HG02623 (cell line): ENCODE data around the gene GTPBP3.

ENCODE experiments used
- ATAC-seq: cut with Tn5 transposase; IDR thresholded peaks from one replicate; pipeline ENCODE4 v1.9.1; 2021; ENCODE audit warnings: moderate library complexity; ENCODE audit not compliant: unreplicated experiment

GTPBP3 gene

DNA sequence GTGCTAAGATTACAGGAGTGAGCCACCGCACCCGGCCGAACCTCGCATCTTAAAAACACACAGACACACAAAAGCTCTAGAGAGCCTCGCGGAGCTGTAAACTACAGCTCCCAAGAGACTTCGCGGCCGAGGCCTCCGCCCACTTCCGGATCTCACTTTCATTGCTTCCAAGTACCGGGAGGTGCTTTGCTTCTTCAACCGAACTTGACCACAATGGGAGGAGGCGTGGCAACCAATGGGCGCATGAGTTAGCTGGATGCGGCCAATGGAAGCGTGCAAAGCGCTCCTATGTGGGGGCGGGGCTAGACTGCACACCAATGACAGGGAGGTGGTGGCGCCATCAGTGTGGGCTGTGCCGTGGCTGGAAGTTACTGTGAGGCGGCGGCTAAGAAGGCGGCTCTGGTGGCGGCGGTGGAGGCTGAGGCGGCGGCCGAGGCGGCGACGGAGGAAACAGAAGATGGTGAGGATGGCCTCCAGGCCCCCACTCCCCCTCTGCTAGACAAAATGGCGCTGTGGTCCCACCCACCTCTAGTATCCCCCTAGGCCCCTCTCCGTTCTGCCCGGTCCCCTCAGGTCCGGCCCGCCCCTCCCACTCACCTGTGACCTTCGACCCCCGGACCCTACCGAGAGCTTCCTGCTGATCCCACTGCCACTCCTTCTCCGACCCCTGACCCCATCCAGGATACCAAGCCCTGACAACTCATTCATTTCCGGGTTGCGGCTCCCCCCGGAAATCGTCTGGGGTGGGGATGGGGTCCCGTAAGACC lies 28.0 kb upstream of the GTPBP3 start, which contains the start of gene DDA1:
Gene DDA1 (plus strand): TSS at position 366 of the 767 bp plus-strand sequence. CDS start 92 bp downstream, at position 458.
- peak; percentile 68 for ATAC-seq

DNA sequence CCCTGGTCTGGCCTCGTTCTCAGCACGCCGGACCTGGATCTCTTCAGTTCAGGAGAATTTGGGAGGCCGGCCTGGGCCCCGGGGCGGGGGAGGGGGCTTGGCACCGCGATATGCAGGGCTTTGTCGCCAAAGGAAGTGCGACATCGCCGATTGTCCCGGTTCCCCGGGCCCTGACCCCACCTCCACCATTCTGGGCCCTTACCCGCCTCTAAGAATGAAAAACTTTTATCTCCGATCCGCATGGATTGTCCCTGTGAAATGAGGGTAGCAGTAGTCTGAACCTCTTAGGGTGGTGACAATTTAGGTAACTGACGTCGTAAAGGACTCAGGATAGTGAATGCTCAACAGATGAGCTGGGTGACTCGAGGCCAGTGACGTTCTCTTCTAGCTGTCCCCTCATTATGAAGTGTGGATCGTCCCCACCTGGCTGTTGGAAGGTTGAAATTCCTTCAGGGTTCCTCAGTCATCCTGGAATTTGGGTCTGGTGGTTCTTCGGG lies 27.3 kb upstream of the GTPBP3 start:
- no peak for ATAC-seq

DNA sequence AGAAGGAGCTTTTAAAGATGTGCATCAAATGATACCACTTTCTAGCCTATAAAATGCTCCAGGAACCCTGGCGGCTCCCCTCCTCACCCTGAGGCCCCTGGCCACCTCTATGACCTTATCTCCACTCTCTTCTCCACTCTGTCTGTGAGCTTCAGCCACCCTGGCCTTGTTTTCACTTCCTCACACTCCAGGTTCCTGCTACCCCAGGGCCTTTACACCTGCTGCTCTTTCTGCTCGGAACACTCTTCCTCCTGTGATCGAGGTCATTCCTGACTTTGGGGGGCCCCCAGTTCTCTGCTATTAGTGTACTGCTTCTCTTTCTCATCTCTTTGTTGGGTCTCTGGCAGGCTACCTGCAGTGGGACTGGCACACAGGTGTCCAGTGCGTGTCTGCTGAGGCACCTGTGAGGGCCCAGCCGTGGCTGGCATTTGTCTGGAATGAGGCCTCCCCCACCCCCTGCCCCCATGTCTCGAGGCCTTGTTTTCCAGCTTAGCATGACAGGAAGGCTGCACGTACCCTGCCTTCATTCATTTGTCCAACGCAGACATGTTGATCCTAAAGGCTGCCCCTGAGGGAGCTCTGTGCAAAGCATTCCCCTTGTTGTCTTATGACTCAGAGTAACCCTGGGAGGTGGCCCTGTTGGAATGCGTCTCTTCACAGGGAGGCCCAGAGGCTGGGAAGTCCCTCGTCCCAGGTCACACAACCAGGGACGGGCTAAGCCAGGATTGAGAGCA lies 25.7 kb upstream of the GTPBP3 start:
- ATAC-seq = no peak

DNA sequence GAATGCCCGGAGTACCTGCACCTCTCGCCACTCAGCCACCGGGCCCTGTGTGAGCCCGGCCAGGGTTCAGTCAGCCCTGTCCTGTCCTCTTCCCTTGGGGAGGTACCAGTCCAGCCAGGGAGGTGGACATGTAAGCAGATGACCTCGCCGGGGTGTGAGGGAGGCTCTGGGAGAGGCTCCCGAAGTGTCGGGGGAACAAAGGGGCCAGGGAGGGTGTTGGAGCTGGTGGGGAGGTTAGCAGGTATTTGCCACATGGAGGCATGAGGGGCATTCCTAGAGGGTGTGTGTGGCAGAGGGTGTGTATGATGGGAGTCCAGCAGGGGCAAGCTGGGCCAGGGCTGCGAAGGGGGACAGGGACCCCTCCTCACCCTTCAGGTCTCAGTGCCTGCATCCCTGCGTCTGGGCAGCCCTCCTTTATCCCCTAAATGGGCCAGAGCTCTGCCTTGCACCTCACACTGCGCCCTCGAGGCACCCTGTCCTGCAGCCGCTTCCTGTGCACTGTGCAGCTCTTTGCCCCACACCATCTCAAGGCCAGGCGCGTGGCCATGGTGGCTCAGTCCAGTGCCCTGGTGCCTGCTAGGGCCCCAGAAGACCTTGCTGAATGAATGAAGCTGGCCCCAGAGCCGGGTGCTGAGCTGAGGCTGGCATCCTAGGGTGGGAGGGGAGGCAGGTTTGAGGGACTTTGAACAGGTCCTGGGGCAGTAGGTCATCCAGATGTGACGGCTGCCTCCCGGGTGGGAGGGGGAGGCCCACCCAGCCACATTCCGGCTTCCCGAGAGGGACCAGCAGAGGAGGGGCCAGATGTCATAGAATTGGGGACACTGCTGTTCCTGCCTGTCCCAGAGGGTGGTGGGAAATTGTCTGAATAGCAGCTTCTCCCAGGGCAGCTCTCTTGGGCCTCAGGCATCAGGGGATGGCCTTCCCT lies 24.9 kb upstream of the GTPBP3 start:
- no peak for ATAC-seq

DNA sequence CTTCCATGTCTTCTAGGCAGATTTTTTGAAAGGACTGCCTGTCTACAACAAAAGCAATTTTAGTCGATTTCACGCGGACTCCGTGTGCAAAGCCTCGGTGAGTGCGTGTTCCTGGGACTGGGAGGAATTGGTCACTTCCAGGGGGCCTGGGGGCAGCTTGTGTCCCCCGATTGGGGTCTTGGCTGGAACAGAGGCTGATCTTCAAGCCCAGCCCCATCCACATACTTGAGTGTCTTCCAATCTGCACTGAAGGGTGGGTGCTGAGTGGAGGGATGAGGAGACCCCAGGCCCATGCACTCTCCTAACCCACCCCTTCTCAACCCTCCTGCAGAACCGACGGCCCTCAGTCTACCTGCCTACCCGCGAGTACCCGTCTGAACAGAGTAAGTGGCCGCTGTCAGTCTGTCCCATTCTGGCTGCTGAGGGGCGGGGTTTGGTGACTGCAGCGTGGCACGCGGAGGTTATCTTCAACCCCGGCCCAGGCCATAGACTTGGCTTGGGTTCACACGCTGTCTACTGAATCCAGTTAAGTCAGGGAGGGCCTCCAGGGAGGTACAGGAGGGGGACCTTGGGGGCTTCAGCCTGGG lies 23.3 kb upstream of the GTPBP3 start:
- no peak for ATAC-seq

DNA sequence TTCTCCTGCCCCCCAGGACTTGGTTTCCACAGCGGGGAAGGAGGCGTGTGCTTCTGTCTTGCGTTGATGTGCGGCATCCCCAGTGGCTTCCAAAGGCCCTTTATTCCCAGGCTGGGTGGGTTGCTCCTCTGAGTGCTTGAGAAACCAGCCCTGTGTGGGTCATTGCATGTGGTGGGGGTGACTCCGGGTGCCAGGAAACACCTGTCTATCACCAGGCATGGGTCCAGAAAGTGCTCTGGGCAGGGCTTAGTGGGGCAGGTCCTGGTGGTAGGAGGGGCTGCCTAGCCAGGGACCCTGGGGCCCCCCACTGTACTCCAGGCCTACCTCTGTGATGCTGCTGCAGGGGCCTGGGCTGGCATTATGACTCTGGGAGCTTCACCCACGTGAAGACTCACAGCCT lies 18.4 kb upstream of the GTPBP3 start:
- no peak for ATAC-seq

DNA sequence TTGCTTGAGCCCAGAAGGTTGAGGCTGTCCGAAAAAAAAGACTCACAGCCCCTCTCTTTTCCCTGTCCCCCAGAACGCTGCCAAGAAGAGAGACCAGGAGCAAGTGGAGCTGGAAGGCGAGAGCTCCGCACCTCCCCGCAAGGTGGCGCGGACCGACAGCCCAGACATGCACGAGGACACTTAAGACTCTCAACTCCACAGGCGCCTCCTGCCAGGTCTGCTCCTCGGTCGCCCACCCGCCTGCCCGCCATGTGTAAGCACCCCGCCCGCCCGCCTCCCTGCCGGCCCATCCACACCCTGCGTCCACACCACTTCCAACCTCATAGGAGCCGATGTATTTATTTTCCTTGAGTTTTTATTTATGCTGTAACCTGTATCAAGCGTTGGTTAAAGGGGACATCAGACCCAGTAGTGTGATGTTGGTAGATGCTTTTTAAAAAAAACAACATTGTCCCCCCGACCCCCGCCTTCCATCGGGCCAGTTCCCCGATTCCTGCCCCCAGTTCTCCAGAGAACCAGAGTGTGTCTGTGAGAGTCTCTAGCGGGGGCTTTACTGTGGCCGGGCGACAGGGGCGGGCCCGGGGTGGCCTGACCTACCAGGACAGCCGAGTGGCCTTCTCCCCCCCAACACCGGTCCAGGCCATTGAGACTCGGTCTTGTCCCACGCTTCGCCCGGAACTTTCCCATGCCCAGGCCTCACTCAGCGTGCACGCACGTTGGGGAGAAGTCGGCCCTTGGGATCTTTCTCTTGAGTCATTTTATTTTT lies 17.7 kb upstream of the GTPBP3 start:
- no peak for ATAC-seq

DNA sequence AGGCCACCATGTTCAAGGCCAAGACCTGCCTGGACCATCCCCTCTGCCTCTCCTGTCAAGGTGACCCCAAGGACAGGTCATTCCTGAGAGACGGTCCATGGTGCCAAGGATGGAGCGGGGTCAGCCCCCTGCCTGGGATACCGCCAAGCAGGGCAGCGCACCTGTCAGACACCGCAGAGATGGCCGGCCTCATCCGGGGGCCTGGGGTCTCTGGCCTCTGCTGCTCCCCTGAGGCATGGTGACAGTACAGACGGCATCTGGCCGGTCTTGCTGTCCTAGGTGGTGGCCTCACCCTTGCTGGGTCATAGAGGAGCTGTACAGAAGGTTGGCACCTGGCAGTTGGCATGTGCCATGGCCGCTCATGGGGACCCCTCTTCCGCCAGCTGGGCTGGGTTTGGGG lies 16.9 kb upstream of the GTPBP3 start:
- ATAC-seq = no peak

DNA sequence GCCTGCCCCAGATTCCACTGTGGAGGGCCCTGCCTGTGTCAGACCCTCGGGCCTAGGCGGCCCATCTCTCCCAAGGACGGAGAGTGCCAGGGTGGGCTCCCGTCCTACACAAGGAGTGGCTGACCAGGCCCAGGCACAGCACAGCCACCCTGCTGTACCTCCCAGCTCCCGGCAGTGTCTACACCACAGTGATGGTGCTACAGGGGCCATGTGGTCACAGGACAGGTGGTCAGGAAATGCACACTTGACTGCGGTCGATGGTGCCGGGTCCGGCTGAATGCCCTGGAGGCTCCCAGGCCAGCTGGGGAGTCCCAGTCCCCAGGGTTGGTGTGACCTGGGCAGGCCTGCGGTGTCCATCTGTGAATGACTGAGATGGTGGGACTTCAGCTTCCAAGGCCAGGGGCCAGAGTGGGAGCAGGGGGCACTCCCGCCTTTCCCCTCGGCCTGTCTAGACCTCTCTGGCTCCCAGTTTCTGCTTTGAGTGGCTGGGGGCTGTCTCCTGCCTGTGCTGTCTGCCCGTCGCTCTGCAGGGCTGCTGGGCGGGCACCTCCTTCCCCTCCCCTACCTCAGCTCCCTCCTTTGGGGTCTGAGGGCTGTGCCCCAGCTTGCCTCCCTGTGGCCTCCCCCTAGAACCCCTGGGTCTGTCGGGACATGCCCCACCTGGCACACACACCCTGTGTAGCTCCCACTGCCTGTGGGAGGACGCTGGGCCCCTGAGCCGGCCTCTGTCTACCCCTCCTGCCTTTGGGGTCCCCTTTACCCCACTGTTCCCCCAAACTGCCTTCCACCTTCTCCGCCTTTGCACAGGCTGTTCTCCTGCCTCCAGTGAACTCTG lies 15.5 kb upstream of the GTPBP3 start:
- no peak for ATAC-seq

DNA sequence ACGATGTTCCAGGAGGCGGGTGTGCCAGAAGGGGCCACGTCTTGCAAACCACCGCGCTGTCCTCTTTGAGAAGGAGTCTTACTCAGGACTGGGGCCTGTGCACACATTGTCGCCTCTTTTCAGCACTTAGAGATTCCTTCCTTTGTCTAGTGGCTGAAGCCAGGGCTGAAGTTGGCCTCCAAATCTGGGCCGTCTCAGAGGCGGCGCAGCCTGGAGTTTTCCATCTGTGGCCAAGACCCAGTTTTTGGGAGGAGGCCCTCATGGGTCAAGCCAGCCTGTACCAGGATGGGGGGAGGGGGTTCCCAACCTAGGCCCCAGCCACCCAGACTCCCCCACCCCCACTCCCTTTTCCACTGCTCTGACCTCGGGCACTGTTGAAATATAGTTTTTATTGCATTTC lies 14.5 kb upstream of the GTPBP3 start:
- no peak for ATAC-seq

DNA sequence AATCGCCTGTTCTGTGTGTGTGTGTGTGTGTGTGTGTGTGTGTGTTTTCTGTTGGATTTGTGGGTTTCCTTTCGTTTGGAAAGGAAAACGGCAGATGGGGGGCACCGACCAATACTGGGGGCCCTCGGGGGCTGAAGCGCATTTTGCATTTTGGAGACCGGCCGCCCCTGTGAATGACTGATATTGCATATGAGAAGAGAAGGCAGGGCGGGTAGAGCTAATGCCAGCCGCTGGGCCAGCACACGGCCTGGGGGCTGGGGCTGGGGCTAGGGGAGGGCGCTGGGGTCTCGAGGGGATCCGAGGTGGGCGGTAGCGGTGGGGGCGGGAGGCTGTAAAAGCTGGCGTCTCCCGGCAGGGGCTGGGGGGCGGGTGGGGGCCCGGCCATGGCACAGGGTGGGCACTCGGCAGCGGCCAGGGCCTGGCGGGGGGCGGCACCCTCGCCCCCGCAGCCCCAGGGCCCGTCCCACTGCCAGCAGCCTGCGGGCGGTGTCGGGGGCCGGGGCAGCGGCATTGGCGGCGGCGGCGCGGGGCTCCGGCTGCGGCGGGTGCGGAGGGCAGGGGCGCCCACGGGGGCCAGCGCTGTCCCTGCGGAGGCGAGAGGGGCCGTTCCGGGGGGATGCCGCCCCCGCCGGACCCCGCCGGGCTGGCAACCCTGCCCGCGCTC lies 13.9 kb upstream of the GTPBP3 start:
- ATAC-seq = no peak

DNA sequence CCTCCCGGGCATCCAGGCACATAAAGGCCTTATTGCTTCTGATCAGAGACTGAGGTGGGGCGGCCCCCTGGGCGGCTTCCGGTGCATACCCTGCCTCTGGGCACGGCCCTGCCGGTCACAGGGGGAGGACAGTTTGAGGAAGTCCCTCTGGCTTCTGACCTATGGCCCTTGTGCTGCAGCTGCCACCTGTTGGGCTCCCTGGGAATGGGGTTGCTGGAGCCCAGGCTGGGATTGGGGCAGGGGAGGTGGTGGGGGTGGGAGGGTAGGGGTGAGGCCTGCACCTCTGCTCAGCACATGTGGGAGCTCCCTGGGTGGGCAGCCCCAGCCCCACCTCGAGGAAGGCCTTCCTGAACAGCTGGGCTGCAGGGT lies 13.4 kb upstream of the GTPBP3 start:
- no peak for ATAC-seq

DNA sequence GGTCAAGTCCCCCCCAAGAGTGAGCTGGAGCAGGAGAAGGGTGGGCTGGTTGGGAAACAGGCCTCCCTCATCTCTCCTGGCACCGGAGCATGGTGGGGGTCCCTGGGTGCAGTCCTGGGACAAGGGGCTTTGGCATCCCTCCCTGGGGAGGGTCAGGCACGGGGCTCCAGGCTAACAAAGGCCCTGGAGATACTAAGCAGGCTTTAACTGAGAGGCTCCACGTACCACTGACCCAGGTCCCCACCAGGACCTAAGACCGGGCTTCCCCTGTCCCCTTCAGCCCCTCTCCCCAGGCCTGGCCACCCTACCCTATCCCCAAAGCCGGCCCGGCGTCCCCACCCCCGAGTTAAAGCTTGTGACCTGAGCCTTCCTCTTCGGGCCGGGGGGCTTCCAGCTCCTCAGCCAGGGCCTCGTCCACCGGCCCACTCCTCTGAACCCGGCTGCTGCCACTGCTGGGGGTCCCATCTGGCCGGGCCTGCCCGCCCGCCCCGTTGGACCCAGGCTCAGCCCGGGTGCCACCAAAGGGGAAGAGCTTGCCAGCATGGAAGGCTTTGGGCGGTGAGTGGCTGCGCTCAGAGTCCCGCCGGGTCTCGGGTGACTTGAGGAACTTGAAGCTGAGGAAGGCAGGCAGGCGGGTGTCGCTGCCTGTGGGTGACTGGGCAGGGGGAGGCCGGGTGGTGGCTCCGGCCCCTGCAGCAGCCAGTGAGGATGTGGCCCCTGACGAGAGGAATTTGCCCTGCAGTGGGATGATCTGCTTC lies 12.8 kb upstream of the GTPBP3 start:
- no peak for ATAC-seq

DNA sequence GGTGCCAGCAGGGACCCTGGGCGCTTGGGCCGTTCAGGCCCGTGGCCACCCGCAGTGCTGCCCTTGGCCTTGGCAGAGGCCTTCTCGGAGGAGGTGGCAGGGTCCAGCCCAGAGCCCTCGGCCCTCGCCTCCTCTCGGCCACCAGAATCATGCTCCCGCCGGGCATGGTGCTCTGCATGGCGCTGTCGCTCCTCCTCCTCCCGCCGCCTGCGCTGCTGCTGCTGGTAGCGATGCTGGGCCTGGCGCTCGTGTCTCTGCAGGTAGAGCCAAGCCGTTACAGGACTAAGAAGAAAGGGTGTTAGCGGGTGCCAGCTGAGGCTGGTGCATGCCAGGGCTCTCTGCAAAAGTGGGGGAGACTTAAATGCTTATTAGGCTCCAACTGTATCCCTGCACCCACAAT lies 12.2 kb upstream of the GTPBP3 start:
- no peak for ATAC-seq

DNA sequence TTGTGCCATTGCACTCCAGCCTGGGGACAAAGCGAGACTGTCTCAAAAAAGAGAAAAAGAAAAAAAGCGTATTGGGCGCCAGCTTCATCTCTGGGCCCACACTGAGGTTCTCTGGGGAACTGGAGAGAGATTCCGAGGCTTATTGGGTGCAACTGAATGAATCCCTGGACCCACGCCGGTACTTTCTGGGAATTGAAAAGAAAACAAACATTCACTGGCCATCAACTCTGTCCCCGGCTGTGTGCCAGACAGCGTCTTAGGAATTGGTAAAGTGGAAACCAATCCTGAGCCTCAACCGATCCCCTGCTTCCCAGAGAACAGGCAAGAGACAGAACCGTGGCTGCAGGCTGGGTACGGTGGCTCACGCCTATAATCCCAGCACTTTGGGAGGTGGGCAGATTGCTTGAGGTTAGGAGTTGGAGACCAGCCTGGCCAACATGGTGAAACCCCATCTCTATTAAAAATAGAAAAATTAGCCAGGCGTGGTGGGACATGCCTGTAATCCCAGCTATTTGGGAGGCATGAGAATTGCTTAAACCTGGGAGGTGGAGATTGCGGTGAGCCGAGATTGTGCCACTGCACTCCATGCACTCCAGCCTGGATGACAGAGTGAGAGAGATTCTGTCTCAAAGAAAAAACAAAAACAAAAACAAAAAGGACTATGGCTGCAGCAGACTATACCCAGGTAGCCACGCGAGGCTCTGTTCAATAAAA lies 11.3 kb upstream of the GTPBP3 start:
- ATAC-seq = no peak

DNA sequence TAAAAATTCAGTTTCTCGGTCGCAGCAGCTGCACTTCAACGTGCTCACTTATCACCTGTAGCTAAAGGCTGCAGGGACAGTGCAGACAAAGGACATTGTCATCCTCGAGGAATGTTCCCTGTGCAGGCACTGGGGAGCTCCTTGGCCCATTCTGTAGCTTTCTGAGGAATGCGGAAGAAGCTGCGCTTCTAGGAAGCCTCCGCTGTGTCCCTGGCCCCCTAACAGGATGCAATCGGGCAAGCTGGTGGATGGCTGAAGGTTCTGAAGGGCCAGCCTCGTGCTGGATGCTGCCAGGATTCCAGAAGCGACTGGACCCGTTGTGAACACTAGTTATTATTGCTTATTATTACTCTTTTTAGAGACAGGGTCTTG lies 10.8 kb upstream of the GTPBP3 start:
- no peak for ATAC-seq

DNA sequence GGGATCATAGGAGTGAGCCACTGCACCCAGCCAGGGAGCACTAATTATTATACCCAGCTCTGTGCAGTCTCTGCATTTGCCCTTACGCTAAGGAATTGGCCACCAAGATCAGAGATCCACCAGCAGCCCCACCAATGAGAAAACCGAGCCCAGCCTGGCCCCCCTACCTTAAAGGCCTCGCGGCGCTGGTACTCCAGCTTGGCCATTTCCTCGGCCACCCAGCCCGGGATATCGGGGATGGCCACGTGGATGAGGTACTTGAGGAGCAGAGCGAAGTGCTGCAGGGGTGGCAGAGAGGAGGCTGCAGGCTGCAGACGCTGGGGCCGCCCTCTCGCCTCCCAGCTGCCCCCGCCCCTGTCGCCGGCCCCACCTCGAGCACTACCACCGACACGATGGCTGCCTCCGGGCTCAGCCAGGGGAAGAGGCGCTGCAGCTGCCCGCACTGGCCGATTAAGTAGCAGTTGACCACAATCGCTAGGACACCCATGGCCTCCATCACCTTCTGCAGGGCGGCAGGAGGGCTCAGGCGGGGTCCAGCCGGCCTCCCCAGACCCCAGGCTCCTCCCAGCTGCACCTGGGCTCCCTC lies 10.2 kb upstream of the GTPBP3 start:
- no peak for ATAC-seq
